Transverse colon (tissue), 4 donors: Measurements from ENCODE around the gene SMG1.

Experiments used
- CTCF ChIP-seq, 5 experiments: fragments of 200-600 bp in 3 of 5; fragments of 450-650 bp in 2 of 5; sonication (generic) in 3 of 5; IDR thresholded peaks; 1 replicate in 2 of 5; 2 replicates in 3 of 5; pipeline ENCODE4 v1.5.1; 2016 to 2017; ENCODE audit warnings: antibody characterized with exemption in 5 of 5, inconsistent platforms in 3 of 5, mild to moderate bottlenecking in 2 of 5, moderate library complexity in 1 of 5
- EP300 ChIP-seq: sonication (generic); formaldehyde crosslinking; IDR thresholded peaks from one replicate; pipeline ENCODE4 v1.6.1; 2017; ENCODE audit warnings: antibody characterized with exemption, low read depth
- POLR2A ChIP-seq: fragments of 450-650 bp; IDR thresholded peaks from one replicate; pipeline ENCODE4 v1.6.1; 2016; ENCODE audit warnings: antibody characterized with exemption, mild to moderate bottlenecking, moderate library complexity
- POLR2AphosphoS5 ChIP-seq, 3 donors: sonication (generic); formaldehyde crosslinking; IDR thresholded peaks; one replicate each; pipeline ENCODE4 v1.6.1; 2016; ENCODE audit warnings: antibody characterized with exemption in 3 of 3

GRCh38 chr16:18846416-18846815 is 79.8 kb downstream of the SMG1 start:
- TF ChIP-seq CTCF (IDR thresholded peaks at IDR 0.05) (no peak), POLR2AphosphoS5 (IDR thresholded peaks at IDR 0.05) (no peak), POLR2A (no peak), EP300 (no peak)
